AG10803 (cell line): ENCODE measurements around the gene PXK.

Source experiments
- DNase-seq: peaks from one replicate; pipeline ENCODE4 v3.0.0; 2010; ENCODE audit warnings: low read depth
- H3K4me3 ChIP-seq: 2 replicates; pipeline ENCODE4 v1.5.1; 2011; ENCODE audit warnings: mild to moderate bottlenecking, low read length, control low read depth
- TF ChIP-seq, protein P1 (sequence below): conservative IDR thresholded peaks from 2 replicates; pipeline ENCODE4 v1.5.1; 2011; ENCODE audit warnings: mild to moderate bottlenecking, low read length, control low read depth, inconsistent platforms

Gene PXK

DNA sequence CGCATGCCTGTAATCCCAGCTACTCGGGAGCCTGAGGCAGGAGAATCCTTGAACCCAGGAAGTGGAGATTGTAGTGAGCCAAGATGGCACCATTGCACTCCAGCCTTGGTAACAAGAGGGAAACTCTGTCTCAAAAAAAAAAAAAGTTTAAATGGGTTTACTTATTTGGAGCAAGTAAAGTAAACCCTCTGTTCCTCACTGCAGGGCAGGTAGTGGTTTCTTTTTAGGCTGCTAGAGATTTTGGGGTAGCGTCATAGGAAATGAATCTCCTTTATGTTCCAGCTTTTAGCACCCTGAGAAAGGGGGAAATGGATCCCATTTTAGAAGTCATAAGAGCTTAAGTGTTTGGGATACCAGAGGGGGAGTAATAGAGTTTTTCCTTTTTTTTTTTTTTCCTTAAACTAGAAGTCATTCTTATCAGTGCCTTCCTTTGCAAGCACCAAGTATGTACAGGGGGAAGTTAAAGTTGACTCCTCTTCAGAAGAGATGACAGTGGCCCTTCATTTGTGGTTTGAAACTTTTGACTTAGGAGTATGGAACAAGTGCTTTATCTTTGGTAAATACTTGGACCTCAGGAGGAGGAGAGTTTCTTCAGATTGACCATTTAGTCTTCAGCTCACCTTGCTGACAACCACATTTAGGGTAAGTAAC is 8.0 kb downstream of the PXK start:
- TF ChIP-seq, protein P1, sequence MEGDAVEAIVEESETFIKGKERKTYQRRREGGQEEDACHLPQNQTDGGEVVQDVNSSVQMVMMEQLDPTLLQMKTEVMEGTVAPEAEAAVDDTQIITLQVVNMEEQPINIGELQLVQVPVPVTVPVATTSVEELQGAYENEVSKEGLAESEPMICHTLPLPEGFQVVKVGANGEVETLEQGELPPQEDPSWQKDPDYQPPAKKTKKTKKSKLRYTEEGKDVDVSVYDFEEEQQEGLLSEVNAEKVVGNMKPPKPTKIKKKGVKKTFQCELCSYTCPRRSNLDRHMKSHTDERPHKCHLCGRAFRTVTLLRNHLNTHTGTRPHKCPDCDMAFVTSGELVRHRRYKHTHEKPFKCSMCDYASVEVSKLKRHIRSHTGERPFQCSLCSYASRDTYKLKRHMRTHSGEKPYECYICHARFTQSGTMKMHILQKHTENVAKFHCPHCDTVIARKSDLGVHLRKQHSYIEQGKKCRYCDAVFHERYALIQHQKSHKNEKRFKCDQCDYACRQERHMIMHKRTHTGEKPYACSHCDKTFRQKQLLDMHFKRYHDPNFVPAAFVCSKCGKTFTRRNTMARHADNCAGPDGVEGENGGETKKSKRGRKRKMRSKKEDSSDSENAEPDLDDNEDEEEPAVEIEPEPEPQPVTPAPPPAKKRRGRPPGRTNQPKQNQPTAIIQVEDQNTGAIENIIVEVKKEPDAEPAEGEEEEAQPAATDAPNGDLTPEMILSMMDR, result no peak
- DNase-seq, result no peak

DNA sequence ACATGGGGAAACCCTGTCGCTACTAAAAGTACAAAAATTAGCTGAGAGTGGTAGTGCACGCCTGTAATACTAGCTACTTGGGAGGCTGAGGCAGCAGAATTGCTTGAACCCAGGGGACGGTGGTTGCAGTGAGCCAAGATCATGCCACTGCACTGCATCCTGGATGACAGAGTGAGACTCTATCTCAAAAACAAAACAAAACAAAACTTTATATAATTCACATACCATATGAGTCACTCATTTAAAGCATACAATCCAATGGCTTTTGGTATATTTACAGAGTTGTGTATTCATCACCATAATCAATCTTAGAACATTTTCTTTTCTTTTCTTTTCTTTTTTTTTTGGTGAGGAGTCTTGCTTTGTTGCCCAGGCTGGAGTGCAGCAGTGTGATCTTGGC is 8.7 kb downstream of the PXK start:
- H3K4me3 ChIP-seq, result no peak overlapping the region
- DNase-seq, result no peak
- TF ChIP-seq, protein P1, result no peak

More for the DNA sequence above, 8.0 kb downstream of the PXK start:
- H3K4me3 ChIP-seq, result no peak overlapping the region

DNA sequence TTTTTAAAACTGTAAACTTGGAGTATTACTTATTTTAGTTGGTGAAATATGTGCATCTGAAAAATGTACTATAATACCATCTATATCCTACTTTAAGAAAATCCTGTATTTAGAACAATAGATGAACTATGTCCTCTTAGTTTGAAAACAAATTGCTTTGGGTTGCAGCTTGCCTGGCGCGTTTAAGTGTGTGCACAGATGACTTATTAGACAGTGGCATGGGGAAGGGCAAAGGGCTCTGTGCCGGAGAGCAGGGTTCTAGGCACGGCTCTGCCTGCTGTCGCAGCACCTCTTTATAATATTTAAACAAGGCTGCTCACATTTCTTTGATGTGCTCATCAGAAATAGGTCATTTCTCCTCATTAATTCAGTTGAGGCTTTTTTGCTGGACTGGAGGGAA is 10.0 kb downstream of the PXK start:
- TF ChIP-seq, protein P1, result no peak
- no peak overlapping the region for H3K4me3 ChIP-seq
- no peak for DNase-seq

DNA sequence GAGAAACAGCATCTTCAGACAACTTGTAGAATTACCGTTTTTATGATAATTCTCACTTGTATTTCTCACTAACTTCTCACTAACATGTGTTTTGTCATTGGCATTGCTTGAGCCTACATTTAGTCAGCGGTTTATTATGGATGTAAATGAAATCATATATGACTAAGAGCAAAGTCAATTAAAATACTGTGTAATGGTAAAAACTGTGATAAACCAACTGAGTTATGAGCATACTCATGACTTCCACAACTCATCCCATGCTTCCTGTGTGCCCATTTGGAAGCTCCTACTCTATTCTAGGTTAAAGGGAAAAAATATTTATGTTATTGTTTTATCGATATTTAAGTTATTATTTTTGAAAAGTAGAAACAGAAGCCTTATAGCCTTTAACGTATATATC is 12.8 kb downstream of the PXK start:
- H3K4me3 ChIP-seq, result no peak overlapping the region
- TF ChIP-seq, protein P1, result no peak
- DNase-seq, result no peak

DNA sequence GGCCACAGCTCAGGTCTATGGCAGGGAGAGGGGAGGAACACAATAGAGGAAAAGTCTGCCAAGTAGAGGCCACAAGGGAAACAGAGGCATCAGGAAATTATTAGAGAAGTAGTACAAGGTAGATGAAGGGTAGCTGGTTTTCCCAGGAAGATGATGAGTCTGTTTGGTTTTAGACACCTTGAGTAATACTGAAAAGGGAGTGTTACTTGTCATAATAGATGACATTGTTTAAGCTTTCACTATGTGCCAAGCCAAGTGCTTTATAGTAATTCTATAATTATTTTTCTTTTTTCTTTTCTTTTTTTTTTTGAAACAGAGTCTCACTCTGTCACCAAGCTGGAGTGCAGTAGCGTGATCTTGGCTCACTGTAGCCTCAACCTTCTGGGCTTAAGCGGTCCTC is 13.7 kb downstream of the PXK start:
- no peak overlapping the region for H3K4me3 ChIP-seq
- no peak for DNase-seq
- TF ChIP-seq, protein P1, result no peak

DNA sequence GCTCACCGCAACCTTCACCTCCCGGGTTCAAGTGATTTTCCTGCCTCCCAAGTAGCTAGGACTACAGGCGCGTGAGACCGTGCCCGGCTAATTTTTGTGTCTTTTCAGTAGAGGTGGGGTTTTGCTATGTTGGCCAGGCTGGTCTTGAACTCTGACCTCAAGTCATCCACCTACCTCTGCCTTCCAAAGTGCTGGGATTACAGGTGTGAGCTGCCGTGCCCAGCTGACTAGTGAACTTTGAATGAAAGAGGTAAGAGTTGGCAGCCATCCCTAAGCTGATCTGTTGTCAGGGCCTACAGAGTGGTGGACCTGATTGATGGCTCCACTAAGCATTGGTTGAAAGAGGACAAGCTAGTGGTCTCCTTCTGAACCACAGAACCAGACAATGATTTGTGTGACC is 15.3 kb downstream of the PXK start:
- TF ChIP-seq, protein P1, result no peak
- no peak overlapping the region for H3K4me3 ChIP-seq
- DNase-seq, result no peak

DNA sequence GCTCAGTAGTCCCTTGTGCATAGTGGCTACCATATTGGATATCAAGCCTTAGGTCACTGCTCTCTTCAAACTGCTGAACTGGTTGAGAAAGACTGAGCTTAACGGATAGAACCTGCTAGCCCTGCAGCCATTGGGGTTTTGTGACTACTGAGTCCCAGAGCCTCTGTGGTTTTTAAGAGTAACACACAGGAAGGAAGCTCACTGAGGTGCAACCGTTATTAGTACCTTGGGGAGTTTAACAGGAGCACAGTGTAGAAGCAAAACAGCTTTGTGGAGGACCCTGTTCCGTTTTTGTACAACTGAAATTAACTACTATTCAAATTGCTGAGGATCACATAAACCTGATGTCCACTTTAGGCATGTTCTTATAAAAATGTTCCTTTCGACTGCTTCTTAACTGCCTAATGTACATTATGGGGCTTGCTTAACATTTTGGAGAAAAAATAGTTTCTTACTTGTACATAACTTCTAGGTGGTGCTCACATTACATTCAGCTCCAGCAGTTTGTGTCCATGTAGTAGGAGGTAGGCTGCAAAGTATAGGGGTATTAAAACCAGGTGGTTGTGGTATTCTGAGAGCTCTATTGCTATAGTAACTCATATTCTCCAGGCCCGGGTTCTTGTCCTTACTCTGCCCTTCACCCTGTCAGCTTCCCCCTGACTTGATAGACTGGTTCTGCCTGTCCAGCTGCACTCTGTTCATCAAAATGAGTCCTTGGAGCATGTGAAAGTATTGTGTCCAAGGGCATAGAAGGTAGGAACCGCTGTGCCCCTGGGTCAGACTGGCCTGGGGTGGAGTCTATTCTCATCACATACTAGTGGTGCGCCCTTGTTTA is 17.3 kb downstream of the PXK start:
- TF ChIP-seq, protein P1, result no peak
- no peak for DNase-seq
- no peak overlapping the region for H3K4me3 ChIP-seq
